Neural progenitor cell (in vitro differentiated cells): Measurements from ENCODE around the gene CELSR1. TPM values are rescaled to one million over a fixed set of nuclear protein-coding genes. Genes with fewer than 3 reads are reported as not detected.

Experiments used
- DNase-seq: peaks from one replicate; pipeline ENCODE4 v3.0.0-alpha.2; 2016; ENCODE audit warnings: low spot score
- H2AFZ ChIP-seq: fragments of 200-600 bp; sonication (generic); replicated peaks from 2 replicates; pipeline ENCODE4 v1.6.1; 2016; ENCODE audit warnings: antibody characterized with exemption
- H3F3A ChIP-seq: fragments of 200-600 bp; sonication (generic); 2 replicates; pipeline ENCODE4 v1.6.1; 2016; ENCODE audit warnings: antibody characterized with exemption, low read depth
- H3K27ac ChIP-seq: fragments of 200-600 bp; sonication (generic); 2 replicates; pipeline ENCODE4 v1.5.1; 2016; ENCODE audit warnings: mild to moderate bottlenecking
- H3K27me3 ChIP-seq: fragments of 200-600 bp; sonication (generic); 2 replicates; pipeline ENCODE4 v1.6.1; 2016; ENCODE audit warnings: mild to moderate bottlenecking, moderate library complexity
- H3K36me3 ChIP-seq: fragments of 200-600 bp; sonication (generic); 2 replicates; pipeline ENCODE4 v1.5.1; 2016
- H3K4me1 ChIP-seq: fragments of 200-600 bp; sonication (generic); 2 replicates; pipeline ENCODE4 v1.6.1; 2016; ENCODE audit warnings: mixed run types
- H3K4me2 ChIP-seq: fragments of 200-600 bp; sonication (generic); 2 replicates; pipeline ENCODE4 v1.6.1; 2016
- H3K4me3 ChIP-seq: fragments of 200-600 bp; sonication (generic); 2 replicates; pipeline ENCODE4 v1.5.1; 2016
- H3K79me2 ChIP-seq: fragments of 200-600 bp; sonication (generic); 2 replicates; pipeline ENCODE4 v1.6.1; 2016; ENCODE audit warnings: low read depth
- H3K9ac ChIP-seq: fragments of 200-600 bp; sonication (generic); 2 replicates; pipeline ENCODE4 v1.6.1; 2016
- H3K9me3 ChIP-seq: fragments of 200-600 bp; sonication (generic); 2 replicates; pipeline ENCODE4 v1.5.1; 2016; ENCODE audit warnings: low read depth
- H4K20me1 ChIP-seq: fragments of 200-600 bp; sonication (generic); 2 replicates; pipeline ENCODE4 v1.6.1; 2016; ENCODE audit warnings: low read depth
- H3K27ac Mint-ChIP-seq: 3 replicates; pipeline ENCODE4 v1.8.0; 2021; ENCODE audit warnings: mixed read lengths
- H3K27me3 Mint-ChIP-seq: 2 replicates; pipeline ENCODE4 v1.8.0; 2022; ENCODE audit warnings: low read depth, mild to moderate bottlenecking, inconsistent platforms, moderate library complexity, mixed read lengths; ENCODE audit not compliant: insufficient read depth
- H3K36me3 Mint-ChIP-seq: 3 replicates; pipeline ENCODE4 v1.8.0; 2021; ENCODE audit warnings: mixed read lengths
- H3K4me1 Mint-ChIP-seq: 3 replicates; pipeline ENCODE4 v1.8.0; 2021; ENCODE audit warnings: mixed read lengths
- H3K4me3 Mint-ChIP-seq: 3 replicates; pipeline ENCODE4 v1.8.0; 2021; ENCODE audit warnings: mild to moderate bottlenecking, moderate library complexity, mixed read lengths
- H3K9me3 Mint-ChIP-seq: 3 replicates; pipeline ENCODE4 v1.8.0; 2020; ENCODE audit warnings: mixed read lengths
- EZH2 ChIP-seq: fragments of 200-600 bp; sonication (generic); IDR thresholded peaks from 2 replicates; pipeline ENCODE4 v1.6.1; 2017; ENCODE audit warnings: antibody characterized with exemption, mild to moderate bottlenecking, moderate library complexity
- EZH2phosphoT487 ChIP-seq: fragments of 200-600 bp; sonication (generic); IDR thresholded peaks from 2 replicates; pipeline ENCODE4 v1.6.1; 2017; ENCODE audit warnings: antibody characterized with exemption
- total RNA-seq: library from RNA; depleted of rRNA; stranded (reverse); fragments of >200 nt; gene quantifications from 2 replicates; pipeline ENCODE4 v1.2.3, GENCODE V29; 2015; ENCODE audit warnings: low replicate concordance
- TF ChIP-seq, protein P1 (sequence below): fragments of 200-600 bp; sonication (generic); IDR thresholded peaks from 2 replicates; pipeline ENCODE4 v1.5.1; 2017; ENCODE audit warnings: antibody characterized with exemption, mild to moderate bottlenecking

The CELSR1 gene
- total RNA-seq, 1 donor from 2014 or later = 12.3 TPM

- no peaks in the 10 kb centered on the region for H3K9me3 Mint-ChIP-seq
- Histone ChIP-seq H4K20me1 (no peaks in the 10 kb centered on the region), H2AFZ (no peak overlapping the region), H3K79me2 (no peaks in the 10 kb centered on the region), H3K27me3 (no peaks in the 10 kb centered on the region), H3K4me1 (peaks cover 11% of the 10 kb centered on the region), H3K27ac (no peak overlapping the region), H3F3A (no peaks in the 10 kb centered on the region), H3K4me3 (no peak overlapping the region), H3K9me3 (no peaks in the 10 kb centered on the region), H3K9ac (no peak overlapping the region), H3K4me2 (no peak overlapping the region), H3K36me3 (no peaks in the 10 kb centered on the region)
- DNase-seq = no peak
- H3K27me3 Mint-ChIP-seq = peaks cover 10% of the 10 kb centered on the region
- peaks cover 29% of the 10 kb centered on the region for H3K4me1 Mint-ChIP-seq
- no peaks in the 10 kb centered on the region for H3K36me3 Mint-ChIP-seq
- no peak overlapping the region for H3K4me3 Mint-ChIP-seq
- no peak for TF ChIP-seq EZH2
- H3K27ac Mint-ChIP-seq = peak overlapping the region; percentile 50
Observed at GRCh38 chr22:46547883-46548244, 10.4 kb upstream of the CELSR1 start.

GRCh38 chr22:46547179-46547882 is 9.9 kb upstream of the CELSR1 start:
- Mint-ChIP-seq H3K4me1 (peaks cover 31% of the 10 kb centered on the region), H3K9me3 (no peaks in the 10 kb centered on the region), H3K36me3 (no peaks in the 10 kb centered on the region), H3K27me3 (peaks cover 10% of the 10 kb centered on the region), H3K4me3 (no peak overlapping the region), H3K27ac (no peak overlapping the region)
- peak; percentile 55 for DNase-seq
- TF ChIP-seq EZH2 (no peak), EZH2phosphoT487 (no peak)
- TF ChIP-seq, protein P1, sequence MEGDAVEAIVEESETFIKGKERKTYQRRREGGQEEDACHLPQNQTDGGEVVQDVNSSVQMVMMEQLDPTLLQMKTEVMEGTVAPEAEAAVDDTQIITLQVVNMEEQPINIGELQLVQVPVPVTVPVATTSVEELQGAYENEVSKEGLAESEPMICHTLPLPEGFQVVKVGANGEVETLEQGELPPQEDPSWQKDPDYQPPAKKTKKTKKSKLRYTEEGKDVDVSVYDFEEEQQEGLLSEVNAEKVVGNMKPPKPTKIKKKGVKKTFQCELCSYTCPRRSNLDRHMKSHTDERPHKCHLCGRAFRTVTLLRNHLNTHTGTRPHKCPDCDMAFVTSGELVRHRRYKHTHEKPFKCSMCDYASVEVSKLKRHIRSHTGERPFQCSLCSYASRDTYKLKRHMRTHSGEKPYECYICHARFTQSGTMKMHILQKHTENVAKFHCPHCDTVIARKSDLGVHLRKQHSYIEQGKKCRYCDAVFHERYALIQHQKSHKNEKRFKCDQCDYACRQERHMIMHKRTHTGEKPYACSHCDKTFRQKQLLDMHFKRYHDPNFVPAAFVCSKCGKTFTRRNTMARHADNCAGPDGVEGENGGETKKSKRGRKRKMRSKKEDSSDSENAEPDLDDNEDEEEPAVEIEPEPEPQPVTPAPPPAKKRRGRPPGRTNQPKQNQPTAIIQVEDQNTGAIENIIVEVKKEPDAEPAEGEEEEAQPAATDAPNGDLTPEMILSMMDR = no peak
- Histone ChIP-seq H2AFZ (no peak overlapping the region), H3K9me3 (no peaks in the 10 kb centered on the region), H3K79me2 (no peaks in the 10 kb centered on the region), H3K4me3 (no peak overlapping the region), H3K4me1 (peaks cover 11% of the 10 kb centered on the region), H3K36me3 (no peaks in the 10 kb centered on the region), H3F3A (no peaks in the 10 kb centered on the region), H3K27ac (no peak overlapping the region), H3K27me3 (no peaks in the 10 kb centered on the region), H3K9ac (no peak overlapping the region), H4K20me1 (no peaks in the 10 kb centered on the region), H3K4me2 (peak overlapping the region; percentile 24)

DNA sequence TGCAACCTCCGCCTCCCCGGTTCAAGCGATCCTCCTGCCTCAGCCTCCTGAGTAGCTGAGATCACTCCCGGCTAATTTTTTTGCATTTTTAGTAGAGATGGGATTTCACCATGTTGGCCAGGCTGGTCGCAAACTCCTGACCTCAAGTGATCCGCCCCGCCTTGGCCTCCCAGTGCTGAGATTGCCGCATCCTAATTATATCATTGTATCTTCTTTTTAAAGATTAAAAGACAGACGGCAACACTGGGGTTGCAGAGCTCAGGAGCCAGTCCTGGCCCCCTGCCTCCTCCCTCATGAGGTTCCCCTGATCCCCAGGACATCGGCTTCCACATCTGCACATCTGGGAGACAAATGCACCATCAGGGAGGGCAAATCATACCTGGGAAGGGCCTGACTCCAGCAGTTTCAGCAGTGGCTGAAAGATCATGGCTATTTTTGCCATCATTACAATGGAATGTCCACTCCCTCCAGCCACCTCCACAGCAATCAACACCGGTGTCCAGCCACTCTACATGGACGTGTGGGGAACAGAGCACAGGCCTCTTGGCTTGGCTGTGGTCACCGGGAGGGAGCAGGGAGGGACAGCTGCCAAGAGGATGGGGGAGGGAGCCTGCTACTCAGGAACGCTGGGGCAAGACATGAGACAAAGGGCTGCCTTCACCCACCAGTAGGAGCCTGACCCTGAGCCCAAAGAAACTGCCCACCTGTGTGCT is 9.2 kb upstream of the CELSR1 start:
- Histone ChIP-seq H3K9ac (no peak overlapping the region), H3K4me1 (peaks cover 11% of the 10 kb centered on the region), H2AFZ (no peak overlapping the region), H3K4me2 (peak overlapping the region; percentile 24), H3K9me3 (no peaks in the 10 kb centered on the region), H4K20me1 (no peaks in the 10 kb centered on the region), H3F3A (no peaks in the 10 kb centered on the region), H3K27me3 (no peaks in the 10 kb centered on the region), H3K27ac (no peak overlapping the region), H3K4me3 (no peak overlapping the region), H3K79me2 (no peaks in the 10 kb centered on the region), H3K36me3 (no peaks in the 10 kb centered on the region)
- no peaks in the 10 kb centered on the region for H3K9me3 Mint-ChIP-seq
- TF ChIP-seq EZH2 = no peak
- no peaks in the 10 kb centered on the region for H3K36me3 Mint-ChIP-seq
- H3K4me1 Mint-ChIP-seq = peaks cover 38% of the 10 kb centered on the region
- no peak overlapping the region for H3K4me3 Mint-ChIP-seq
- H3K27ac Mint-ChIP-seq = no peak overlapping the region
- peak; percentile 17 for DNase-seq
- H3K27me3 Mint-ChIP-seq = peaks cover 10% of the 10 kb centered on the region

- H3F3A ChIP-seq = peaks cover 10% of the 10 kb centered on the region
- Mint-ChIP-seq H3K36me3 (no peaks in the 10 kb centered on the region), H3K9me3 (no peaks in the 10 kb centered on the region), H3K4me3 (no peak overlapping the region), H3K4me1 (peaks cover 46% of the 10 kb centered on the region), H3K27me3 (peaks cover 10% of the 10 kb centered on the region), H3K27ac (no peak overlapping the region)
- H4K20me1 ChIP-seq = no peaks in the 10 kb centered on the region
- H3K27me3 ChIP-seq = no peaks in the 10 kb centered on the region
- H3K4me1 ChIP-seq = peaks cover 11% of the 10 kb centered on the region
- DNase-seq = no peak
- no peak overlapping the region for H3K4me2 ChIP-seq
- no peak overlapping the region for H3K9ac ChIP-seq
- no peak overlapping the region for H3K27ac ChIP-seq
- H3K36me3 ChIP-seq = no peaks in the 10 kb centered on the region
- H3K79me2 ChIP-seq = no peaks in the 10 kb centered on the region
- no peak overlapping the region for H2AFZ ChIP-seq
- no peaks in the 10 kb centered on the region for H3K9me3 ChIP-seq
- TF ChIP-seq EZH2 (no peak), EZH2phosphoT487 (no peak)
- TF ChIP-seq, protein P1 = no peak
- no peak overlapping the region for H3K4me3 ChIP-seq
Observed at GRCh38 chr22:46545086-46545792, 7.8 kb upstream of the CELSR1 start.
